ENCODE results near the gene NDOR1.
"Not testable (repeated sequence)": the region's sequence is repeated elsewhere in the genome, so short reads cannot be mapped to it uniquely, and the experiment has no call there.

NDOR1 gene

DNA sequence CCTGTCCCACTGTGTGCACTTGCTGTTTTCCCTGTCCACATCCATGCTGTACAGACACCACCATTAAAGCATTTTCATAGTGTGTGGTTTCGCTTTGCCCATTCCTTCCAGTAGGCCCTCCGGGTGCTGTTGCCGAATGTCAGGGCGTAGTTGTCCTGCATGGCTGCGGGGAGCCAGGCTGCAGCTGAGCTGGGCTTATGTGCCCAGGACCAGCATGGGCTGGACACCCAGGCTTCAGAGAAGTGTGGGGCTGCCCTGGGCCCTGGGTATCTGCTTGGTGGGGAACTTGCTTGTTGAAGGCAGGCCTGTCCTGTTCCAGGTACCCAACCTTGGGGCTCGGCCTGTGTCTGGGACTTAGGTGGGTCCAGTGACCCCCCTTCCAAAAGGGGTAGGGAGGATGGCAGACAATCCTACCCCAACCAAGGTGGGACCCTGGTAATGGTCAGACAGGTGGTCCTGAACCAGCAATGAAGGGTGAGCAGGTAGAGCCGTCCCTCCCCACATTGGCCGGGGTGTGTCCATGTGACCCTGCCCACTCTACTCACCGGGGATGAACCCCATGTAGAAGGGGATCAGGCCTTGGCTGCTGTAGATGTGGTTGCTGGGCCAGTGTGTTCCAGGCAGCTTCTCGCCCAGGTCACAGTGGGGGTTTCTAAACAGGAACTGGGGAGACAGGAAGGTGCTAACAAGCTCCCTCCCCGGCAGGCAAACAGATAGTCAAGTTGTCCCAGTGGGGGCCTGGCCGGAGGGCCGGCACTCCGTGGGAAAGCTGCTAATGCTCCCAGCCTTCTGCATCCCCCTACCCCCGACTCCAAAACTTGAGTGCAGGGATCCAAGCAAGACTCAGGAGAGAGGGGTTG is 38.4 kb downstream of the NDOR1 start:
- DNase-seq (ENCODE audit: low read depth in 3 of 3) = peak in 1 of 3 experiments; percentile 27

DNA sequence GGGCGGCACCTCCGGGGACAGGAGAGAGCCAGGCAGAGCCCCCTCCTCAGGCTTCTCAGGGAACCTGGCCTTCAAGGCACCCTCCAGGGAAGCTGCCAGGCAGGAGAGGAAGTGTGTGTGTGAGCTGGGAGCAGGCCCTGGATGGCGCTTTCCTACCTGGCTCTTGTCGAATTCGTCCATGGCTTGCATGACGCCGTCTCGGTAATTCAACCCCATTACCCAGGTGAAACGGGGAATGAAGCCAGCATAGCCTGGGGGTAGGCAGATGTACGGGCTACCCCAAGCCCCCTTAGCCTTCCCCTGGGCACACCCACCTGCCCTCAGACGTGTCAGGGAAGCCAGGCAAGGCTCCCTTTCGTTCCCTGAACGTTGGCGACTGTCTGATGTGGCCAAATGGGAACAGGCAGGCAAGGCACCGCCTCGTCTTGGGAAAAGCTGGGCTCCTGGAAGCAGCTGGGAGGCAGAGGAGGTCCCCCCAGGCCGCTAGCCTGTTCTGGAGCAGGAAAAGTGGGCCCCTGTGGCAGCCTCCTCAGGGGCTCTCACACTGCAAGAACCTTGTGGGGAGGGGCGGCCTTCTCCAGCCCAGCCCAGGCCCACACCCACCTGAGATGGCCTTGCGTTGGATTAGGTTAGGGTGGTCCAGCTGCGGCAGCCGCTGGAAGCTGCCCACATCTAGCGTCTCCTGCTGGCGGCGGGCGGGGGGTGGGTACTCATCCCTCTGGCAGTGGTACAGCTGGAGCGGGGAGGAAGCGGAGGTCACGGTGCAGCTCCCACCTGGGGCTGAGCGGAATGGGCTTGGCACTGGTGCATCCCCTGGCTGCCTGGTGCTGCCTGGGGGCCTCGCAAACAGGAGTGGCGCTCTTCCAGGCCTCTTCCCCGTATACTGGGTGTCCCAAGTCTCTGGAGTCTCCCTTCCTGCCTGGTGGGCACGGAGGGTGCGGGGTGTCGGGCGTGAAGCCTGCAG is 39.3 kb downstream of the NDOR1 start:
- peak in 1 of 3 experiments; percentile 24 for DNase-seq (ENCODE audit: low read depth in 3 of 3)

DNA sequence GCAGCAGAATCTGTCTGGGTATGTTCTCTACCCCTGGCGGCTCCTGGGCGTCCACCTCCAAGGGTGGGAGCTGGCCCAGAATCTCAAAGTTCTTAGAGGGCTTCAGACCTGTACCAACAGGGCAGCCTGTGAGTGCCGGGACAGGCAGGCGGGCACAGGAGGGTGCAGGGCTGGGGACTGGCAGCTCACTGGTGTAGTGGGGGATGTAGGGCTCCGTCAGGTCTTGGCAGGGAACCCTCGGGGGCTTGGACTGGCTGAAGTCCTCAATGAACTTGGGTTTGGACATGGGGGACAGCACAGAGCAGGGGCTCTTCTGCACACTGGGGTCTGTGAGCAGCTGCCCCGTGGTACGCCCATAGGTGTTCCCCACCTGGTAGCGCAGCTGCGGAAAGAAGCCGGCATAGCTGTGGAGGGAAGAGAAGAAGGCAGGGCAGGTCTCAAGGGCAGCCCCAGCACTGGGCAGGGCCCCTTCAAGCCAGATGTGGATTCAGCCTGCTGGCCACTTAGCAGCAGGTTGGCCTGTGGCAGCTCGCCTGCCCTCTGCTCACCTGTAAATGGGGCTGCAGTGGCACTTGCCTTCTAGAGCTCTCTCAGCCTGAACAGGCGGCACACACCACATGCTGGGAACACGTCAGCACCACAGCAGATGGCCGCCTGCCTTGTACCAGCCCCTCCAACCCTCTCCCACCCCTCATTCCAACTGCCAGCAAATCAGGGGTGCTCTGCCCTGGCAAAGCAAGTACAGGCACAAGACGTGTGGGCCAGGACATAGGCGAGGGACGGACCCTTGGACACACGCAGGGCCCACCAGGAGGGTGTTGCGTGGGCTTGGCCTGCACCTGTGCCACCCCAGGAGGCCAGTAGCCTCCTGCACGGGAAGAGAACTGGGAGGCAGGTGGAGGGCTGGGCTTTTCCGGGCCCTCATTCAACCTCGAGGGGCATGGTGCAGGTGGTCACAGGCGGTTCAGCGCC is 40.2 kb downstream of the NDOR1 start:
- DNase-seq (ENCODE audit: low read depth in 3 of 3) = no peak

DNA sequence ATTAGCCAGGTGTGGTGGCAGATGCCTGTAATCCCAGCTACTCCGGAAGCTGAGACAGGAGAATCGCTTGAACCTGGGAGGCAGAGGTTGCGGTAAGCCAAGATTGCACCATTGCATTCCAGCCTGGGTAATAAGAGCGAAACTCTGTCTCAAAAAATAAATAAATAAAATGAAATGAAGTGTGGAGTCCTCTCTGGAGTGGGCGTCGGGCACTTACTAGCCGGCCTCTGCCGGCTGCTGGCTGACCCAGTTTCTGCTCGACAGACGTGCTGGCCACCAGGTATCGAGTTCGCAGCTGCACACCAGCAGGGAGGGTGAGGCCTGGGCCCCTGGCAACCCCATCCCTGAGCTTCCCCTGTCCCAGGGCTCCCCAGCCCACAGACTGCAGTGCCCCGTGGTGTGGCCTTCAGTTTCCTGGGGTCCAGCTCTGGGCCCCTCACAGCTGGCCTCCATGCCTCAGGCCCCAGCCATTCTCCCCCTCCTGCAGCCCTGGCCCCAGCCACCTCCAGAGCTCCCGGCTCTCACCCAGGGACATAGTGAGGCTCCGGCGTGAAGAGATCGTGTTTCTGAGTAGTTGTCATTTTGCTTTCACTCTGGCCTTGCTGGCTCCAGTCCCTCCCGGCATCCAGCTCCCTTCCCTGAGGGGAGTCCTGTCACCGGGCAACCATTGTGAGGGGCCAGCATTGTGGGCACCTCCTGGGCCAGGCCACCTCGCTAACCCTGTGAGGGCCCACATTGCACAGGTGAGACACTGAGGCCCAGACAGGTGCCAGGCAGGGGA is 41.8 kb downstream of the NDOR1 start:
- DNase-seq (ENCODE audit: low read depth in 3 of 3) = no peak

DNA sequence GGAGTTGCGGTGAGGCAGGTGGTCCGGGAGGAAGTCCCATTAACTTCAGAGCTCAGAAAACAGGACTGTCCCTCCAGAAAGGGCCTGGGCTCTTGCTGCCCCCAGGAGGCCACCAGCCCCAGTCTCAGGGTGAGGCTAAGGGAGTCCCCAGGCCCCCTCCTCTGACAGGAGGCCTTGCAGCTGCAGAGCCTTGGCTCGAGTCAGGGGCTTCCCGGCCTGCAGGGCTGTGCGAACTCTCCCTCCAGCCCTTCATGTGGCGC is 42.3 kb downstream of the NDOR1 start:
- DNase-seq (ENCODE audit: low read depth in 3 of 3) = no peak

DNA sequence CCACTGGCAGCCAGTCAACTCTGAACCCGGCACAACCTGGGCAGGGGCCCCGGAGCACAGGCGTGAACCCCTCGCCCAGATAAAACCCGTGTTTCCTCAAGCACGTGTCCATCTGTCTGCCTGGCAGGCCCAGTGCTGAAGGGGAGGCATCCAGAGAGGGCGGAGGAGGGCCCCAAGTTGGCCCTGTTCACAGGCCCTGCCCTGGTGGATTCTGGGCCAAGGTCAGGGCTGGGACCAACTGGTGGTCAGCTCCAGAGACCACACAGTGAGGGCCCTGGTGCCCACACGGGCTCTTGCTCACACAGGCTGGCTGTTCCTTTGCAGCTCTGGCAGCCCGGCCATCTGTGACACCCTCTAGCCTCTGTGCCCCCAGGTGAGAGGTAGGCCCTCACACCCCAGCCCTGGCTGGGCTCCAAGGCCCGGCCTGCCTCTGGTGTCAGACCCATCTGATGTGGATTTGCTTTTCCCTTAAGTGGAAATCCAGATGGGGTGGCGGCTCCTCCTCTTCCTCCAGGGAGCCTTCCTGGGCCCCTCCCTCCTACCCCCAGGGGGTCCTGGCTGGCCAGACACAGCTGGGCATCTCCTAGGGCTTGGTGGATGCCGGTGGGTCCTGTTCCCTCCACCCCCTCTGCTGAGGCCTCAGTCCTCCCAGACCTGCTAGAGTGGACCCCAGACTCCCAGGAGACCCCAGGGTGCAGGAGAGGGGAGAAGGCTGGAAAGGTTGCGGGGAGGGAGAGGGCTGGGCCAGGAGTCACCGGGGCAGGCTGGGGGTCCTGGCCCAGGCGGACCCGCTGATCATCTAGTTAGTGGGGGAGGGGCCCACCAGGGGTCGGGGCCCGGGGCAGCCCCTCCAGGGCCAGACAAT is 45.1 kb downstream of the NDOR1 start:
- DNase-seq (ENCODE audit: low read depth in 3 of 3) = no peak

DNA sequence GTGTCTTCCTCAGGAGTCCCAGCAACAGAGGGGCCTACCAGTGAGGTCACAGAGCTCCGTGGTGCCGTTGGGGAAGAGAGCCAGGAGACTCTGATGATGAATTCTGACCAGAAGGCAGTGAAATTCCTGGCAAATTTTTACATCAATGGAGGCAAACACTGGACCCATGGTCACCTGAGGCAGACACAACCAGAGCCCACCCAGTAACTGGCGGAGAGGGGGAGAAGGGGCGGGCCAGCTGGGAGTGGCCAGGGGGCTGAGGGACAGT is 45.6 kb downstream of the NDOR1 start, which contains the start of gene STPG3:
Gene STPG3 (plus strand): TSS at position 93 of the 268 bp plus-strand sequence. CDS start 1 bp downstream, at position 94.
- DNase-seq (ENCODE audit: low read depth in 3 of 3) = no peak

DNA sequence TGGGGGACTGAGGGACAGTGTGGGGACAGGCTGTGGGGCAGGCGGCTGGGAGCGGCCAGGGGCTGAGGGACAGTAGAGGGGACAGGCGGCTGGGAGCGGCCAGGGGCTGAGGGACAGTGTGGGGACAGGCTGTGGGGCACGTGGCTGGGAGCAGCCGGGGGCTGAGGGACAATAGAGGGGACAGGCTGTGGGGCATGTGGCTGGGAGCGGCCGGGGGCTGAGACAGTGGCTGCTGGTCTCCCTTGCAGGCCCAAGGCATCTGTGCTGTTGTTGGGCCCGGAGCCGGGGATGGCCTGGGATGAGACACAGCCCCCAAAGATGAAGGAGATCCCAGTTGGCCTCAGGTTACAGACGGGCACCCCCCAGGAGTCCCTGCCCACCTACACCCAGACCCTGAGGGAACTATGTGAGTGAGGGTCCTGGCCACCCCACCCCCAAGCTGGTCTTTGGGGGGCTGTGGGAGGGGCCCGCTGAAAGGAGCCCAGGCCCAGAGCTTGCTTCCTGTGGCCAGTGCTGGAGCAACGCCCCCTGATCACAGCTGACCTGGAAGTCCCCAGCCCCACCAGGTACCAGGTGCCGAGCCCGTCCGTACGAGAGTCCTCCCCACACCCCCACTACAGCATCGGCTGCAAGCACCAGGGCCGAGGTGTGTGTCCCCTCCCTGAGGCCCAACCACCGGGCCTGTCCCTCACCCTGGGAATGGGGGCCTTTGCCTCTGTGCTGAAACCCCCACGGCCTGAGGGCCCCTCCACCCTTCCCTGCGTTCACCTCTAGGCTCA is 46.2 kb downstream of the NDOR1 start:
- no peak for DNase-seq (ENCODE audit: low read depth in 3 of 3)

DNA sequence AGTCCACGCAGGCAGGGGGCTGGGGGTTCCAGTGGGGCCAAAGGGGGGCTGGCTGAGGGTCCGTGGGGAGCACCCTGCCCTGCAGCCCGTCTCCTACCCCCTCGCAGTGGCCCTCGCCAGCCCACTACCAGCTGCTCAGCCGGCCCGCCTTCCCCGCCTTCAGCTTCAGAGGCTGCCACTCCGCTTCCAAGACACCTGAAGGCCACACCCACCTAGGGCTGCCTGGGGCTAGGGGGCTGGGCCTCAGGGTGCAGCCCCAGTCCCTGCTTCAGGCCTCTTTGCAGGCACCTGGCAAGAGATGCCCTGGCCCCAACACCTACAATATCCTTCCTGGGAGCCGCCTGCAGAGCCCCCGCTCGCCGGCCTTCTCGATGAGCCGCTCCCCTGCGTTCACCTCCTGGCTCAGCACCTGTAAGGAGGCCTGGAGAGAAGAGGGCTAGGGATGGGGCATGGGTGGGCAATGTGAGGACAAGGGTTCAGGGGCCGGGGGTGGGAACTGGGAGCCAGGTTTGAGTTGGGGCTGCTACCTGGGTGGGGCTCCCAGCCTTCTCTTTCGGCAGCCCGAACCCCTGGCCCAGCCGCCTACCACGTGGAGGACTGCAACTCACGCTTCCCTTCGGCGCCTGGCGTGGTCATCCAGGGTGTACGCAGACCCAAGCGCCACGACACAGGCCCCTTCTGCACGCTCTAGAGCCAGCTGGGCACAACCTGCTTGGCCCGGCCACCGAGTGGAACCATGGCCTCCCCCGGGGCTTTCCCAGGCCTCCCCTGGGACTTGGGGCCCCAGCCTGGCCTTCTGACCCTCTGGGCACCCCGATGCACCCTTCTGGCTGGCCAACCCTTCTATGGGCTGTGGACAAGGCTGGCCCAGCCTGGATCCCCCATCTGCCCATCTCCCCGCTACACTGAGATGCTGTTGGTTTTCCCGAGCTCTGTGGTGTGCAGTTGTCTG is 47.3 kb downstream of the NDOR1 start:
- DNase-seq (ENCODE audit: low read depth in 3 of 3) = no peak

DNA sequence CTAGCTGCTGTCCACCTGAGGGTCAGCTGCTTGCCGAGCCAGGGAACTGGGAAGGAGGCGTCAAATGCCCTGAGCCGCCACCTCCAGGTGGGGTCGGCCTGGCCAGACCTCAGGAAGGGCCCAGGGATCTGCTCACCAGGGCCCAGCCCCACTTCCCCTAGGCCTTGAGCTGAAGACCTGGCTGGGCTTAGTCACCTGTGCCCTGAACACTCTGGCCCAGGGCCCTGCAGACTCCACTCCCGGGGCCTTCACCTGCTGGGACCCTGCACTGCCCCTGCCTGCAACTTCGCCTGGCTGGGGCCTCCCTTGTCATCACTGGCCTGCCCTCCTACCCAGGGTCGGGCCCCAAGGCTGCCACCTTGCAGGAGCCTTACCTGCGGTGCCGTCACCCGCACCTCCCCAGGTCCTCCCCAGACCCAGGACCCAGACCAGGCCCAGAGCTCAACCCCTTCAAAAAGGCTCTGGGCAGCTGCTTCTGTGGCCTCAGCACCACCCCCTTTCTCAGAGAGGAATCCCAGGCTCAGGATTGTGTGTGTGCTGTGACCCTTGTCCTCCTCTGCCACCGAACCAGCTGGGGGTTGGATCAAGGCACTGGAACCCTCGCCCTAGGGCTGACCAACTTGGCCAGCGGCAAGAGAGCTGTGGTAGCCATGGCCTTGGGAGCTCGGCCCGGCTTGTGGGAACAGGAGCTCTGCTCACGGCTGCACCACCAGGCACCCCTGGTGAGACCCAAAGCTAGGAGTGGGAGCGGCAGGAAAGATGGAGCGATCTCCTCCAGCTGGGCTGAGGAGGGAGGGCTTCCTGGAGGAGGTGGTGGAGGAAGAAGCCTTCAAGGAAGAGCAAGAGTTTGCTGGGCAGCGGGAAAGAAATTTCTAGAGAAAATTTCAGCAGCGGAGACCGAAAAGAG is 48.5 kb downstream of the NDOR1 start:
- no peak for DNase-seq (ENCODE audit: low read depth in 3 of 3)

DNA sequence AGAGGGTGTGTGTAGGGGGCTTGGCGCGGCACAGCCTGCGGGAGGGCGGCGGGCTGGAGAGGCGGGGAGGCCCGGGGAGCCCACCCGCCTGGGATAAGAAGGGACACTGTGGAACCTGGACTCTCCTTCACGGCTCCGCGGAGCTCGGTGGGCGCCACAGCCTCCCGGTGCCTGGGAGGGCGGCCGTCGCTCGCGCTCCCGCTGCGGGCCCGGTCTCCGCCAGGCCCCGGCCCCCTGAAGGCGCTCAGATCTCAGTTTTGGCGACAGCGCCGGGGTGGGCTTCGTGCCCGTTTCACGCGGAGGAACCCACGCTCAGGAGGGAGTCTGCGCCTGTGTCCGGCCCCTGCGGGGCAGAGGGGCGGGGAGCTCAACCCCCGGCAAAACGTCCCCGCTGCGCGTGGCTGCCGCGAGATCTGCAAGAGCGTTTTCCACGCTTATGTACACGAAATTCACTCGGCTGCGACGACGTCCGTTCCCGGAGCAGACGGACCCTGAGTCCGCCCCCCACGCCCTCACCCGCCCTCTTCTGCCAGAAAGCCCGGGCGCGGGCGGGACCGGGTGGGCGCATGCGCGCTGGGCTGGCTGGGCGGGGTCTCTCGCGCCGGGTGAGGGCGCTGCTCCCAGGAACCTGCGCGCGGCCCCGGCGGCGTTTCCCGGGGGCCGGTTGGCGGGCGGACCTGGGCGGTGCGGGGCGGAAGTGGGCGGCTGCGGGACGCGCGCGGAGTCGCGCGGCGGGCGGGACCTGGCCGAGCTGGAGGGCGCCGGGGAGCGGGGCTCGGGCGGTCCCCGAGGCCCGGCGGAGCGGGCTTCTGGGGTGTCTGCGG is 49.3 kb downstream of the NDOR1 start, which contains the start of gene NELFB:
Gene NELFB (plus strand): TSS at position 704 of the 824 bp plus-strand sequence.
- DNase-seq (ENCODE audit: low read depth in 3 of 3) = peak; percentile 87 to 96 (median 96)

DNA sequence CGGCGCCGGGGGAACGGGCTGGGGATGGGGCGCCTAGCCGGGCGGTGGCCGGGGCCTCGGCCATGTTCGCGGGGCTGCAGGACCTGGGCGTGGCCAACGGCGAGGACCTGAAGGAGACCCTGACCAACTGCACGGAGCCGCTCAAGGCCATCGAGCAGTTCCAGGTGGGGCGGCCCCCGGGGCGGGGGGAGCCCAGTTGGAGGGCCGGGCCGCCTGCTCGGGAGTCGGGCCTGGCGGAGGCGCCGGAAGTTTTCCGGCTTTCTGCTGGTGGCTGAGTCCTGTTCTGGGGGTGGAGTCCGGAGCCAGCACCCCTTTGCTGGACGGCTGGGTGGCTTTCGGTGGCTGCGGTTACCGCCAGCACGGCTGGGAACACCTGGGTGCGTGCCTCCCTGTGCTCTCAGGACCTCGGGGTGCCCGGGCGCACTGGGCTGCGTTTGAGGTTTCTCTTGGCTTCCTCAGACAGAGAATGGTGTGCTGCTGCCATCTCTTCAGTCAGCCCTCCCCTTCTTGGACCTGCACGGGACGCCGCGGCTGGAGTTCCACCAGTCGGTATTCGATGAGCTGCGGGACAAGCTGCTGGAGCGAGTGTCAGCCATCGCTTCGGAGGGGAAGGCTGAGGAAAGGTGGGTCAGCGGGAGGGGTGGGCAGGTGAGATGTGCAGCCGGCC is 50.1 kb downstream of the NDOR1 start:
- DNase-seq (ENCODE audit: low read depth in 3 of 3) = no peak

DNA sequence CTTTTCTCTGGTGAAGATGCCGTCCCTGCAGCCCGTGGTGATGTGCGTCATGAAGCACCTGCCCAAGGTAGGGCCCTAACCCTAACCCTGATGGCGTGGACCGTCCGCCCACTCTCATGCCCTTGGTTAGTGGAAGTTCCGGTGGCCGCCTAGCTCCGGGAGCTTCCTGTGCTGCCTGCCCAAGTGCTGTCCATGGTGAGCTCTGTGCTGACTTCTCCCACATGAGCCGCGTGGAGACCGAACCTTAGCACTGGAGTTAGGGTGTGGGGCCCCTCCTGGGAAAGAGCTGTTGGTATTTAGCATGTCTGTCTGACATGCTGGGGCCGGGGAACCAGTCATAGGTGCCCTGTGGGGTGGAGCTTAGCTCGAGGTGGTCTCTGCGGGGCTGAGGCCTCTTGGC is 50.9 kb downstream of the NDOR1 start:
- no peak for DNase-seq (ENCODE audit: low read depth in 3 of 3)

DNA sequence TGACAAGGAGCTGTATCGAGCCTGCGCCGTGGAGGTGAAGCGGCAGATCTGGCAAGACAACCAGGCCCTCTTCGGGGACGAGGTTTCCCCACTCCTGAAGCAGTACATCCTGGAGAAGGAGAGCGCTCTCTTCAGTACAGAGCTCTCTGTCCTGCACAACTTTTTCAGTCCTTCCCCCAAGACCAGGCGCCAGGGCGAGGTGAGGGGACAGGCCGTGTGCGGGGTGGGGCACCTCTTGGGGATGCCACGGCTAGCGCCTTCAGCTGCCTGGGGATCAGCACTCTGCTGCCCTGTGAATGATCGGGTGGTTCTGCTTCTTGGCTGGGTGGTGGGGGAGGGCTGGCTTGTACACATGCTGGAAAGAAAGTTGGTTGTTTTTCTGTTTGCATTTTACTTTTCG is 51.4 kb downstream of the NDOR1 start:
- DNase-seq (ENCODE audit: low read depth in 3 of 3) = no peak

DNA sequence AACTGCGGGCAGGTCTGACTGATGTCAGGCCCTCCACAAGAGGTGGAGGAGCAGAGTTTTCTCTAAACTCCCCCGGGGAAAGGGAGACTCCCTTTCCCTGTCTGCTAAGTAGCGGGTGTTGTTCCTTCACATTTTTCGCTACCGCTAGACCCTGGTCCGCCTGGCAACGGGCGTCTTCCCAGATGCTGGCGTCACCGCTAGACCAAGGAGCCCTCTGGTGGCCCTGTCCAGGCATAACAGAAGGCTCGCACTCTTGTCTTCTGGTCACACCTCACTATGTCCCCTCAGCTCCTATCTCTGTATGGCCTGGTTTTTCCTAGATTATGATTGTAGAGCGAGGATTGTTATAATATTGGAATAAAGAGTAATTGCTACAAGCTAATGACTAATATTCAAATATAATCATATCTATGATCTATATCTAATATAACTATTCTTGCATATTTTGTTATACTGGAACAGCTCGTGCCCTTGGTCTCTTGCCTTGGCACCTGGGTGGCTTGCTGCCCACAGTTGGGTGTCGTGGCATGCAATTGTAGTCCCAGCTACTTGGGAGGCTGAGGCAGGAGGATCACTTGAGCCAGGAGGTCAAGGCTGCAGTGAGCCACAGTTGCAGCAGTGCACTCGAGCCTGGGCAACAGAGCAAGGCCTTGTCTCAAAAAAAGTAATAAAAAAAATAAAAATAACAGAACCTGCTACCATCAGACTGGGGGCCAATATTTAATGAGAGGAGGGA is 56.8 kb downstream of the NDOR1 start:
- DNase-seq (ENCODE audit: low read depth in 3 of 3) = not testable (repeated sequence)

Measured in stimulated activated CD4-positive, alpha-beta T cell treated with anti-CD3 and anti-CD28 coated beads, TNF-alpha, amount 100 ng/mL, for 24 hours (primary cell).